Measurements from ENCODE around the gene WAC.

DNA sequence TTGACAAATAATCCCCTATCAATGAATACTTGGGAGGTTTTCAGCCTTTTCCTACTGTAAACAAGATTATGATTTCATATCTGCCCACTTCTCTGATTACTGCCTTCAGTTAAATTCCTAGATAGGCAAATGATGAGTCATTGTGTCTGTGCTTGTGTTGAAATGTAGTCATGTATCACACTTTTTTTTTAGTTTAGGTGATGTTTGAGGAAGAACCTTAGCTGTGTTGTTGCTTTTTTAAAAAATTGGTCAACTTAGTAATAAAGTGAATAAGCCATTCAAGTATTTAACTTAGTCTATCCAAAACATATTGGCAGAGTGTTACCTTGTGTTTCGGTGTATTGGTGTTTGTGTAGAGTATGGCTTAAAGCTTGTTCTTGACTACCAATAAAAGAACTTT, 60.0 kb downstream of the WAC start:
- TF ChIP-seq POLR2A (IDR thresholded peaks at IDR 0.05): no peak
- TF ChIP-seq, protein P1, sequence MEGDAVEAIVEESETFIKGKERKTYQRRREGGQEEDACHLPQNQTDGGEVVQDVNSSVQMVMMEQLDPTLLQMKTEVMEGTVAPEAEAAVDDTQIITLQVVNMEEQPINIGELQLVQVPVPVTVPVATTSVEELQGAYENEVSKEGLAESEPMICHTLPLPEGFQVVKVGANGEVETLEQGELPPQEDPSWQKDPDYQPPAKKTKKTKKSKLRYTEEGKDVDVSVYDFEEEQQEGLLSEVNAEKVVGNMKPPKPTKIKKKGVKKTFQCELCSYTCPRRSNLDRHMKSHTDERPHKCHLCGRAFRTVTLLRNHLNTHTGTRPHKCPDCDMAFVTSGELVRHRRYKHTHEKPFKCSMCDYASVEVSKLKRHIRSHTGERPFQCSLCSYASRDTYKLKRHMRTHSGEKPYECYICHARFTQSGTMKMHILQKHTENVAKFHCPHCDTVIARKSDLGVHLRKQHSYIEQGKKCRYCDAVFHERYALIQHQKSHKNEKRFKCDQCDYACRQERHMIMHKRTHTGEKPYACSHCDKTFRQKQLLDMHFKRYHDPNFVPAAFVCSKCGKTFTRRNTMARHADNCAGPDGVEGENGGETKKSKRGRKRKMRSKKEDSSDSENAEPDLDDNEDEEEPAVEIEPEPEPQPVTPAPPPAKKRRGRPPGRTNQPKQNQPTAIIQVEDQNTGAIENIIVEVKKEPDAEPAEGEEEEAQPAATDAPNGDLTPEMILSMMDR (IDR thresholded peaks at IDR 0.05): no peak

Measured in thyroid gland (tissue), 4 donors.